ENCODE results near the gene CYBC1.
A peak's percentile ranks its signal among the peaks of the same experiment; 100 is the strongest.
"Not testable (repeated sequence)": the region's sequence is repeated elsewhere in the genome, so short reads cannot be mapped to it uniquely, and the experiment has no call there.

CYBC1 gene

GRCh38 chr17:82458179-82458884 lies 7.8 kb upstream of the CYBC1 start, which contains the start of gene NARF:
Gene NARF (plus strand): TSS chr17:82458741. CDS start chr17:82458804, 63 bp downstream.
- H3F3A ChIP-seq (ENCODE audit: low read depth), result peaks cover 3% of the 10 kb centered on the region; the same call in 1 of the 2 replicates
- H3K4me3 ChIP-seq (ENCODE audit: low read length, poor library complexity, severe bottlenecking), result peak within 1 kb of the TSS; percentile 92
- TF ChIP-seq EZH2phosphoT487 (IDR thresholded peaks at IDR 0.05; ENCODE audit: borderline replicate concordance) (no peak), CTCF (conservative IDR thresholded peaks at IDR 0.05; ENCODE audit: low read length) (no peak)
- H2AFZ ChIP-seq (ENCODE audit: low read length), result peak within 1 kb of the TSS; percentile 57; the same call in 1 of the 2 replicates
- no peaks in the 10 kb centered on the region for H3K27me3 ChIP-seq (ENCODE audit: insufficient read depth, low read length, poor library complexity, severe bottlenecking)
- peaks cover 51% of the 10 kb centered on the region for H3K79me2 ChIP-seq (ENCODE audit: insufficient read depth, low read length)
- peaks cover 29% of the 10 kb centered on the region; the same call in 1 of the 2 replicates for H3K36me3 ChIP-seq (ENCODE audit: insufficient read depth, low read length)
- no peaks in the 10 kb centered on the region for H3K9me3 ChIP-seq (ENCODE audit: insufficient read depth, low read depth, low read length)
- no peaks in the 10 kb centered on the region for H3K9me2 ChIP-seq (replicated peaks; ENCODE audit: low read depth, low read length)
- peaks cover 28% of the 10 kb centered on the region for H3K4me1 ChIP-seq (ENCODE audit: insufficient read depth, low read length, poor library complexity, severe bottlenecking)
- peak within 1 kb of the TSS; percentile 99 for H3K4me2 ChIP-seq (ENCODE audit: low read depth, low read length, poor library complexity, severe bottlenecking)
- H4K20me1 ChIP-seq (ENCODE audit: insufficient read depth, low read length, poor library complexity, severe bottlenecking), result peaks cover 43% of the 10 kb centered on the region
- peak within 1 kb of the TSS; percentile 98 for H3K9ac ChIP-seq (ENCODE audit: low read depth, low read length, poor library complexity, severe bottlenecking)

GRCh38 chr17:82457929-82458178 lies 7.3 kb upstream of the CYBC1 start:
- H2AFZ ChIP-seq (ENCODE audit: low read length), result no peak overlapping the region
- peaks cover 46% of the 10 kb centered on the region for H3K79me2 ChIP-seq (ENCODE audit: insufficient read depth, low read length)
- no peaks in the 10 kb centered on the region for H3K27me3 ChIP-seq (ENCODE audit: insufficient read depth, low read length, poor library complexity, severe bottlenecking)
- peak overlapping the region; percentile 92 for H3K4me3 ChIP-seq (ENCODE audit: low read length, poor library complexity, severe bottlenecking)
- peak overlapping the region; percentile 99 for H3K4me2 ChIP-seq (ENCODE audit: low read depth, low read length, poor library complexity, severe bottlenecking)
- peaks cover 27% of the 10 kb centered on the region; the same call in 1 of the 2 replicates for H3K36me3 ChIP-seq (ENCODE audit: insufficient read depth, low read length)
- no peaks in the 10 kb centered on the region for H3K9me3 ChIP-seq (ENCODE audit: insufficient read depth, low read depth, low read length)
- no peak for TF ChIP-seq CTCF (conservative IDR thresholded peaks at IDR 0.05; ENCODE audit: low read length)
- no peak for TF ChIP-seq EZH2phosphoT487 (IDR thresholded peaks at IDR 0.05; ENCODE audit: borderline replicate concordance)
- peaks cover 28% of the 10 kb centered on the region for H3K4me1 ChIP-seq (ENCODE audit: insufficient read depth, low read length, poor library complexity, severe bottlenecking)
- peak overlapping the region; percentile 98 for H3K9ac ChIP-seq (ENCODE audit: low read depth, low read length, poor library complexity, severe bottlenecking)
- no peaks in the 10 kb centered on the region for H3K9me2 ChIP-seq (replicated peaks; ENCODE audit: low read depth, low read length)
- peaks cover 3% of the 10 kb centered on the region; the same call in 1 of the 2 replicates for H3F3A ChIP-seq (ENCODE audit: low read depth)
- H4K20me1 ChIP-seq (ENCODE audit: insufficient read depth, low read length, poor library complexity, severe bottlenecking), result peaks cover 41% of the 10 kb centered on the region

GRCh38 chr17:82457073-82457928 lies 6.7 kb upstream of the CYBC1 start:
- Histone ChIP-seq H3K9me2 (replicated peaks; ENCODE audit: low read depth, low read length) (no peaks in the 10 kb centered on the region), H4K20me1 (ENCODE audit: insufficient read depth, low read length, poor library complexity, severe bottlenecking) (peaks cover 36% of the 10 kb centered on the region), H3K79me2 (ENCODE audit: insufficient read depth, low read length) (peaks cover 41% of the 10 kb centered on the region), H3K4me3 (ENCODE audit: low read length, poor library complexity, severe bottlenecking) (peak overlapping the region; percentile 92), H3K4me1 (ENCODE audit: insufficient read depth, low read length, poor library complexity, severe bottlenecking) (peaks cover 27% of the 10 kb centered on the region), H3F3A (ENCODE audit: low read depth) (peaks cover 3% of the 10 kb centered on the region; the same call in 1 of the 2 replicates), H3K27me3 (ENCODE audit: insufficient read depth, low read length, poor library complexity, severe bottlenecking) (no peaks in the 10 kb centered on the region), H3K9me3 (ENCODE audit: insufficient read depth, low read depth, low read length) (no peaks in the 10 kb centered on the region), H2AFZ (ENCODE audit: low read length) (no peak overlapping the region), H3K36me3 (ENCODE audit: insufficient read depth, low read length) (peaks cover 22% of the 10 kb centered on the region; the same call in 1 of the 2 replicates), H3K4me2 (ENCODE audit: low read depth, low read length, poor library complexity, severe bottlenecking) (peak overlapping the region; percentile 99), H3K9ac (ENCODE audit: low read depth, low read length, poor library complexity, severe bottlenecking) (peak overlapping the region; percentile 98)
- TF ChIP-seq CTCF (conservative IDR thresholded peaks at IDR 0.05; ENCODE audit: low read length) (no peak; the same call in 1 of the 2 replicates), EZH2phosphoT487 (IDR thresholded peaks at IDR 0.05; ENCODE audit: borderline replicate concordance) (no peak)

GRCh38 chr17:82453706-82454105 lies 3.2 kb upstream of the CYBC1 start:
- H3F3A ChIP-seq (ENCODE audit: low read depth), result peaks cover 19% of the 10 kb centered on the region
- not testable (repeated sequence) for H3K9me3 ChIP-seq (ENCODE audit: insufficient read depth, low read depth, low read length); H3K27me3 ChIP-seq (ENCODE audit: insufficient read depth, low read length, poor library complexity, severe bottlenecking); H3K36me3 ChIP-seq (ENCODE audit: insufficient read depth, low read length); H4K20me1 ChIP-seq (ENCODE audit: insufficient read depth, low read length, poor library complexity, severe bottlenecking); H3K9me2 ChIP-seq (replicated peaks; ENCODE audit: low read depth, low read length); H2AFZ ChIP-seq (ENCODE audit: low read length); H3K4me2 ChIP-seq (ENCODE audit: low read depth, low read length, poor library complexity, severe bottlenecking); H3K4me3 ChIP-seq (ENCODE audit: low read length, poor library complexity, severe bottlenecking); H3K9ac ChIP-seq (ENCODE audit: low read depth, low read length, poor library complexity, severe bottlenecking)
- peaks cover 29% of the 10 kb centered on the region for H3K4me1 ChIP-seq (ENCODE audit: insufficient read depth, low read length, poor library complexity, severe bottlenecking)
- H3K79me2 ChIP-seq (ENCODE audit: insufficient read depth, low read length), result peaks cover 31% of the 10 kb centered on the region

- H3K4me3 ChIP-seq (ENCODE audit: low read length, poor library complexity, severe bottlenecking); H3K9me3 ChIP-seq (ENCODE audit: insufficient read depth, low read depth, low read length): not testable (repeated sequence)
- peaks cover 30% of the 10 kb centered on the region for H3K4me1 ChIP-seq (ENCODE audit: insufficient read depth, low read length, poor library complexity, severe bottlenecking)
Observed at GRCh38 chr17:82453151-82453550, 2.6 kb upstream of the CYBC1 start.

More at GRCh38 chr17:82453151-82453550, 2.6 kb upstream of the CYBC1 start:
- not testable (repeated sequence) for H3K9ac ChIP-seq (ENCODE audit: low read depth, low read length, poor library complexity, severe bottlenecking); H2AFZ ChIP-seq (ENCODE audit: low read length); H4K20me1 ChIP-seq (ENCODE audit: insufficient read depth, low read length, poor library complexity, severe bottlenecking); H3K9me2 ChIP-seq (replicated peaks; ENCODE audit: low read depth, low read length); H3K36me3 ChIP-seq (ENCODE audit: insufficient read depth, low read length); H3K4me2 ChIP-seq (ENCODE audit: low read depth, low read length, poor library complexity, severe bottlenecking); H3K27me3 ChIP-seq (ENCODE audit: insufficient read depth, low read length, poor library complexity, severe bottlenecking)
- peaks cover 33% of the 10 kb centered on the region for H3K79me2 ChIP-seq (ENCODE audit: insufficient read depth, low read length)
- peaks cover 19% of the 10 kb centered on the region for H3F3A ChIP-seq (ENCODE audit: low read depth)
